MV-4-11 (cell line): Measurements from ENCODE around the gene DUT.

Experiments used
- DNase-seq: peaks from one replicate; lab custom pipeline; 2025; lab: John Stamatoyannopoulos, UW

Gene DUT

DNA sequence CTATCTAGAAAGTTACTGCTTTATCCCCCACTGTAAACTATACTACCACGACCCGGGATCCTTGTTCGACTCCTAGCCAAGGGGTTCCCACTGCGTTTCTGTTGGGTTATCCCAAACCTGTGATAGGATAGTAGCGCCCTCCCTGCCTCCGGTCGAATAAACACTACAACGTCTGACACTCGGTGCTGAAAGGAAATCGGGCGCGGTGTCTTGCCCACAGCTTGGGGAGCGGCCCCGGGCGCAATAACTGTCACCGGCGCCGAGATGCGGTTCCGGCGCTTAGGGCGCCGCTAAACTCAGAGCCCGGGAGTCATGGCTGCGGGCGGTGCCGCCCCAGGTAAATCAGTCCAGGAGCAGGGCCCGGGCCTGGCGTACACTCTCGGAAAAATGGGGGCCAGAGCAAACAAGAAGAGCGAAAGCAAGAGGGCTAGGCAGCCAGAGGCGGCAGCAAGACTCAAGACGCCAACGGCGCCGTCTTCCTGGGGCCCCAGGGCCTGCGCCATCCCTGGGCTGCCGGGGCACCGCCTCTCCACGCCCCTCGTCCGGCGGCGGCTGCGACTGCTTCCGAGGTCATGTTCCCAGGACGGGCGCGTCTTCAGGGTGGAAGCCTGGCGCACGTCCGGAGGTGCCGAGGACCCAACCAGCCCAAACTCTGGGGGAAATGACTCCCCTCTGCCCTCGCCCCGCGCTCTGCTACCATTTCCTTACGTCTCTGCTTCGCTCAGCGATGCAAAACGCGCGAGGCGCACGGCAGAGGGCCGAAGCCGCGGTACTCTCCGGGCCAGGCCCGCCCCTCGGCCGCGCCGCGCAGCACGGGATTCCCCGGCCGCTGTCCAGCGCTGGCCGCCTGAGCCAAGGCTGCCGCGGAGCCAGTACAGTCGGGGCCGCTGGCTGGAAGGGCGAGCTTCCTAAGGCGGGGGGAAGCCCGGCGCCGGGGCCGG is at the start of gene DUT:
TSS of gene DUT (plus strand) at position 575 of the 941 bp plus-strand sequence. CDS start at position 662, 87 bp downstream.
- peak; percentile 61 for DNase-seq

DNA sequence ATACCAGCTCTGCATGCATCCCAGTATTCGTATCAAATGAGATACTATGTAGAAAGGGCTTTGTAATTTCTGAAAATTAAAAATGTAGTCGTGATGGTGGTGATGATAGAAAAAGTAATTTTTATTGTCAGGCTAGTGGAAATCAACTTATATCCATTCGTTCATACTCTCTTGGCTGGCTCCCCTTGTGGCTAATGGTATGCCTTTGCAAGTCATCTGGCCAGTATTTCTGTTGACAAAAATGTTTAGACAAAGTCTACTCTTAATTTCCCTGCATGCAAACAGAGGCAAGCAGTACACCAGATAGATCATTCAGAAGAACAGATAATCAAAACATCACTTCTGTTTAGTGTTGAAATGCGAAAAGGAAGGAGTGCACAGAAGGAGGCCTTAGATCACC is 49.6 kb upstream of the DUT start:
- DNase-seq = no peak

DNA sequence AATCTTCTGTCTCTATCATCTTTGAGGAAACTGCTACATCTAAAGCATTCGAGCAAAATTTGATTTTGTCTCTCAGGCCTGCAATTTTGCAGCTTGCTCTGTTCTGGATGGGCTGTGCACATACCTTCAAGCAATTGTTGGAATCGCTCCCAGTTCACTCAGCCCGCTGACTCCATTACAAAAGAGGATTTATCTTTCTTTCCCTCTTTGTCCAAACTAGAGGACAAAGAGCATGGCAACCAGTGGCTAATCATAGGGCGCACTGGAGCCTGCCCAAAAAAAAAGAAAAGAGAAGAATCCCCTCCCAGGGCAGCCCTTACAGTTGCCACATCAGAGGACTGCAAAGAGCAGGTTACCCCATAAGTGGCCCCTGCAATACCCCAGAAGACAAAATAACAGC is 49.0 kb upstream of the DUT start:
- no peak for DNase-seq

DNA sequence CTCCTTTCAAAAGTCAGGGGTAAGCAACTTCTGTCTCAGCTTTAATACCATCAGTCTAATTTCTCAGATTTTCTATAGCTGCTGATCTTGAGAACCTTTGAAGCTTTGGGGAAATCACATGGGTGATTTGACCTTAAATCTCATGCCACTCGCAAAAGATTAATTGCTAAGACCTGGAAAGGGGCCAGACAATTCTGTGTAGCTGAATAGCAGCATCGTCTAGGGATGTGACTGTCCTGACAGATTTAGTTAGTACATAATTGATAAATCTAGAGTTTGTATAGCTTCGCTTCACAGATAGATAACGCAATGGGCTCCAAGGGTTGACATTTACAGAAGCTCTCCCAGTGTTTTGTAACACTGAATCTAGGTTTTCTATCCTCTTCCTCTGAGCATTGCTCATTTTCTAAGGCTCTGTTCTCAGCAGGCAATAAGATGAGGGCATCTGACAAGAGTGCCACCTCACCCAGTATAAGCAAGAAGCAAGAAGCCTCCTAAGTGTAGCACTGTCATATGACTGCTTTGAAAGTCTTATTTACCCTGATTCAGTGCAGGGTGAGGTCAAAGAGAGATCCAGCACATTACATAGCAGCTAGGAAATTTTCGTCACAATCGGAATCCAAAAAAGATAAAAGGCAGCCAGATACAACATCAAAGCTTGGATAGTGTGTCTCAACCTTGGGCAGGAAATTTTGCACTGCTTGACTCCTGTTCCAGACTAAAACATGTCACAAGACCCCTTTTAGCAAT is 47.7 kb upstream of the DUT start:
- DNase-seq = no peak

DNA sequence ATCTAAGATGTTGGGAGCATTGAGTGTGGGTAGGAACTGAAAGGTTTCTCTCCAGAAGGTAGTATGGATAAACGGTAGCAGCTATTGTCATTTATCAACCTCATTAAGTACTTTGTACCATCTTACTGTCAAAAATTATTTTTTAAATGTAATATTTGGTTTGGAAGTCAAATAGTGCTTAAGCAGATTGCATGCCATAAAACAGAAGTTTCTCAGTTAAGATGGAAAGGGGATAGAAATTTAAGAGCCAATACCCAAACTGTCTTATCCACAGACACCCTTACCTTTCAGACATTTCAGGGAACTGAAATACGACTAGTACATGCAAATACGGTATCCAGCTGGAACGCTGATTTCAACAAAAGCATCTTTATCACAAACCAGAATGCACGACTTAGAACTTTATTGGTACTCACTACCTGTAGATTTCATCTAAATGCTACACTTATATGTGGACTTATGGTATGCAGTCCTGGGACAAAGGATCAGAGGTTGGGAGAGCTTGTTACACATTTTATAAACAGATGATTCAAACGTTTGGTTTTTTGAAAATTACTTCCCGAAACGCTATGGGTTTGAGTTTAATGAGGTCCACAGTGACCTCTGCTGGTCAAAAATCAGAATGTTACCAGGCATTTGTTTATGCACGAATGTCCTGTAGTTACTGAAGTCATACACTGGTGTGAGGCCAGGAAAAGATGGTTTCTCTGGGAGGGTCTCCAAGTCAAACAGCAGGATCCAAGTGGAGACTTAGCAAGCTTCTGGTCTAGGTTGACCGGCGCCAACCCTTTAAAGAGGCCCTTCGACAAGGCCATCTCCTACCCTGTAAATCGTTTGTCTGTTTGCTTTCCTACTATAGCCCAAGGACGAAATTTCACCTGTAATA is 45.7 kb upstream of the DUT start:
- peak; percentile 79 for DNase-seq

DNA sequence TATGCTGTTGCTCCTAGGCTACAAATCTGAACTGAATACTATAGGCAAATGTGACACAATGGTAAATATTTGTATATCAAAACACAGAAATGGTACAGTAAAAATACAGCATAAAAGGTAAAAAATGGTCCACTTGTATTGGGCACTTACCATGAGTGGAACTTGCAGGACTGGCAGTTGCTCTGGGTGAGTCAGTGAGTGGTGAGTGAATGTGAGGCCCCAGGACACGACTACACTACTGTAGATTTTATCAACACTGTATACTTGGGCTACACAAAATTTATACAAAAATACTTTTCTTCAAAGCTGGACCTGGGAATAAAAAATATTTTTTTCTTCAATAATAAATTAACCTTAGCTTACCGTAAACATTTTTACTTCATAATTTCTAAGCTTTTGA is 41.6 kb upstream of the DUT start:
- DNase-seq = no peak

DNA sequence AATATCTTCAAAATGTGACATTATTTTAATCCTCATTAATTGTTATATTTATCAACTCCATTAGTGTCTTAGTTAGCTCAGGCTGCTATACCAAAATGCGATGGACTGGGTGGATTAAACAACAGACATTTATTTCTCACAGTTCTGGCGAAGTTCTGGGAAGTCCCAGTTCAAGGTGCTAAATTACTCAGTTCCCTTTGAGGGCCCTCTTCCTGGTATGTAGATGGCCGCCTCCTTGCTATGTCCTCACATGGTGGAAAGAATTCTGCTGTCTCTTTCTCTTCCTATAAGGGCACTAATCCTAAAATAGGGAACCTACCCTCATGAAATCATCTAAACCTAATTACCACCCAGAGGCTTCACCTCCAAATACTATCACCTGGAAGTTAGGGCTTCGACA is 38.8 kb upstream of the DUT start:
- no peak for DNase-seq

DNA sequence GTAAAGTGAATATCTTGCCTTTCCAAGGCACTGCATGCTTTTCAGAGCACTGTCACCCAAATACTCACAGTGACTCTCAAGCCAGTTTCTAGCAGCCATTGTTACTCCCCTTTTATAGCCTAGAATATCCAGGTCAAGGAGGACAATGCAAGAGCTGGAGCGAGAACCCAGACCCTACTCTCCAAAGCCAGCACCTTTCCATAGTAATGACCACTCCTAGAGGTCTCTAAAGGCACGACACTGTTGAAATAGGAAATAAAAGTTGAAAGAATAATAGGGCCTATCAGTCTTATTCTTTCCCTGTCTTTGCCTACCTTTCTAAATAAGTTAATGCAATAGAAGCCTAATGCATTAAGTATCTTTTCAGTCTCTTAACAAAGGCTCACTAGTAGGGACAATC is 33.6 kb upstream of the DUT start:
- no peak for DNase-seq

DNA sequence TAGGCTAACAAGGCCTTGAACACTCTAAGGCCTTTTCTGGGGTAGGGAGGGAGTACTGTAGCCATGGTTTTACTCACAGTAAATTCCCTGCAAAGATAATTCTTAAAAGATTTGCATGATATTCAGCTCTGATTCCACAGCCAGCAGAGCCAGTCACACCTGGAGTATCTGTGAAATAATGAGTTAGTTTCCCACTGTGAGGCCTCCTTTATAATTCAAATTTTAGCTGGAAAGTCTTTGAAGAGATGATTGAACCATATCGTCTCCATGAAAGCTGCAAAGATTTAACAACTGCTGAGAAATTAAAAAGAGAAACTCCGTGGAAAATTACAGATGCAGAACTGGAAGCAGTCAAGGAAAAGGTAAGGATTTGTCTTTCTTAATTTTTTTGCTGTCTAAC is 32.3 kb upstream of the DUT start:
- DNase-seq = no peak

DNA sequence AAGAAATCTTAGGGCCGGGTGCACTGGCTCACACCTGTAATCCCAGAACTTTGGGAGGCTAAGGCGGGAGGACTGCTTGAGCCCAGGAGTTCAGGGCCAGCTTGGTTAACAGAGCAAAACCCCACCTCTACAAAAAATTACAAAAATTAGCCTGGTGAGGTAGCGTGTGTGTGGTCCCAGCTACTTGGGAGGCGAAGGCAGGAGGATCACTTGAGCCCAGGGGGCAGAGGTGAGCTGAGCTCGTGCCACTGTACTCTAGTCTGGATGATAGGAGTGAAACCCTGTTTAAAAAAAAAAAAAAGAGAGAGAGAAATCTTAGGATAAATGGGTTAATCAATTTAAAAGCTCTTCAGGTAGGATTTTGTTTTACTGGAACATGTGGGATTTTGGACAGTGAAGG is 31.2 kb upstream of the DUT start:
- DNase-seq = no peak

DNA sequence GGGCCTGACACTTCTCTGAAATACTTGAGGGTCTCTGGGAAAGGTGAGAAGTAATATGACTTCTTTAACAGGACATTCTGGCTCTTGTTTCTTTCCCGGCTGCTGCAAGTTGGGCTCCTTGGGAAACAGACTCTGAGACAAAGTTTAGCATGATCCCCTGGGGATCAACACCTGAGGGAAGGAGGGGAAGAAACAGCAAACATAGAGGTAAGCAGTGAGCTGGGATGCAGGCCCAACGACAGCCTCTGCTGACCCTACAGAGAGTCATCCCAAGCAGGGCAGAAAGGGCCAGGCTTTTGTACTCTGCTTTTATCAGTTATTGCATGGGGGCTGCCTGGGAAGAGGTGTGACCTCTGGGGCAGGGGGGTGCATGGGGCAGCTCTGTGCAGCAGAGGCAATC is 26.8 kb upstream of the DUT start:
- no peak for DNase-seq

DNA sequence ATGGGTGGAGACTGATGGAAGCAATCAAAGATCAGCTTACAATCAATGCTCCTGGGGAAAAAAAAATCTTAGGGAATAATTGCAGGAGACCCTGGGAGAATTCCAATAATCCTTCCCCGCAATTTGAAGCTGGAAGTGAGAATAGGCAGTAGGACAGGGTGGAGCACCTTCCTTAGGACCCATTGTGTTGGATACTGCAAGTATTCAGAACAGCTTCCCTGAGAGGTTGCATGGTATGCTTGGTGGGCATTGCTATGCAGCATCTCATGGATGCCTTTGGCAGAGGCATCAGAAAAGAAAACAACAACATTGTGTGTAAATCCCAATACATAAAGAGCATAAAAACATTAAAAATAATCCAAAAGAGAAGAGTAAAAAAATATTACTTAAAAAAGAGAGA is 24.6 kb upstream of the DUT start:
- DNase-seq = no peak

DNA sequence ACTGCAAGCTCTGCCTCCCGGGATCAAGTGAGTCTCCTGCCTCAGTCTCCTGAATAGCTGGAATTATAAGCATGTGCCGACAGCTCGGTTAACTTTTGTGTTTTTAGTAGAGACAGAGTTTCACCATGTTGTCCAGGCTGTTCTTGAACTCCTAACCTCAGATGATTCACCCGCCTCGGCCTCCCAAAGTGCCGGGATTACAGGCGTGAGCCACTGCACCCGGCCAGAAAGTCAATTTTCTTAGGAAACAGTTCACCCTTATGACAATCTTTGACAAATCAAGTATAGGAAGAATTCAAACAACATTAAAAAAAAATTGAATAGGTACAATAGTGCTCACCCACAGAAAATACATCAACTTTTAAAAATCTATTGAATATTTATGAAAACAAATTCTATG is 23.6 kb upstream of the DUT start:
- no peak for DNase-seq

DNA sequence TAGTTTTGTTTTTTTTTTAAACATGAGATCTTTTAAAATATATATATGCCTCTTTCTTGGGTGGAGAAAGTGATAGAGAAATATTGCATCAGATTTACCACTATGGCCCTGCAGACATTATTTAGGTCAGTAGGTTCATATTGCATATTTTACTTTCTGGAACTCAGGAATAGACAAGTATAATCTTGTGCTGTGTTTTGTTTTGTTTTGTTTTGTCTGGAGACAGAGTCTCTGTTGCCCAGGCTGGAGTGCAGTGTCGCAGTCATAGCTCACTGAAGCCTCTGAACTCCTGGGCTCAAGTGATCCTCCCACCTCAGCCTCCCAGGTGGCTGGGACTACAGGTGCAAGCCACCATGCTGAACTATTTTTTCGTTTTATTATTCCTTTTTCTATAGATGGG is 21.5 kb upstream of the DUT start:
- no peak for DNase-seq

DNA sequence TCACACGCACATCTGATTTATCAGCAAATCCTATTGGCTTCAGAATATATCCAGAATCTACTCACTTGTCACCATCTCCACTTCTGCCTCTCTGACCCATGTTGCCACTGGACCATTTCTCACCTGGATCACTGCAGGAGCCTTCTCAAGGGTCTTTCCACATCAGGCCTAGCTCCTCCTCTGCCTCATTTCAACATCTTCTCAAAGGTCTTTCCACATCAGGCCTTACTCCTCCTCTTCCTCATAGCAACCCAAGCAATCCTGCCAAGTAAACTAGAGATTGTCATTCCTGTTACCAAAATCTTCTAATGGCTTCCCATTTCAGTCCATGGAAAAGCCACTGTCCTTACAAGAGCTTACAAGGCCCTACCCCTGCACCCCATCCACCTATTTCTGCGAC is 18.0 kb upstream of the DUT start:
- no peak for DNase-seq

DNA sequence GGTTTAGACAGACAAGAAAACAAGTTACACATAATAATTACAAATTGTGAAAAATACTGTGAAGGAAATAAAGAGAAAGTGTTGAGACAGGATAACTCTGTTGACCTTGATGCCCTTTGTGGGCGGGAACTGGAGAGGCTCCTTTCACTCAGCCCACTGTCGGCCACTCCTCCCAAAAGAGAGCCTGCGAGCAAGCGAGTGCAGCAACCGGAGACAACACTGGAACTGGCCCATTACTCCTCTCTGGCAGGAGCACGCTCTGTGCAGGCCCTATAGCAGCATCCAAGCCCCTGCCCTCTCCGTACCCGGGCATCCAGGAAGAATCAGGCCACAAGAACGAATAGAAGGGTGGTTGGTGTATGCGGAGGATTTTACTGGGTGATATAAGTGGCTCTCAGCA is 16.2 kb upstream of the DUT start:
- no peak for DNase-seq

DNA sequence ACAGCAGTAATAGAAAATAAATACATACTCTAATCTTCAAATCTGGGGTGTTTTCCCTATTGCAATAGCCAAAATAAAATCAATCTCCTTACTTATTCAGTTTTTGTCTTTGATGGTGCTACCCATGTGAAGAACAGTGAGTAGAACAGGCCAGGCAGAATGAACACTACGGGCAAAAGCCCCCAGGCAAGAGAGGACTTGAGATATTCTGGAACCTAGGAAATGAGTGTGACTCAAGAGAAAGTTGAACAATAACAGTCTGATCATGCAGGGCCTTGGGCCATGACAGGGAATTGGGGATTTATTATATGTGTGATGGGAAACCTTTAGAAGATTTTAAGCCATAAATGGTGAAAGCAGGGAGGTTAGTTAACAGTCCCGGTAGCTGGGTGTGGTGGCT is 14.0 kb upstream of the DUT start:
- DNase-seq = no peak

DNA sequence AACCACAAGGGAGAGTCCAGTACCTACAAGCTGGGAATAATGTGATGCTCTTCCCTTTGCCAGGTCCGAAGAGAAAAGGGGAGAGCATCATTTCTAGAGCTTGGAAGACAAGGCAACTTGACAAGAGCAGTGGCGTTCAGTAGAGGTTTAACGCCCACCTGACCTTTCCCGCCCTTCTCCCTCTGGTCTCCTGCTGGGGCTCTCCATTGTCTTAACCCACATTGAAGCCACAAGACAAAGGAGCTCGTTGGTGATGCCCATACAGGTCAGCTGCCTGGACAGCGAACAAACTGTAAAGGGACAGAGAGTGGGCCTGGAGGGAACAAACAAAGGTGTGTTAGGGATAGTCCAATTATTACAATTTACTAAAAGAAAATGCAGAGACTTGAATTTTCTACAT is 13.1 kb upstream of the DUT start:
- DNase-seq = no peak

DNA sequence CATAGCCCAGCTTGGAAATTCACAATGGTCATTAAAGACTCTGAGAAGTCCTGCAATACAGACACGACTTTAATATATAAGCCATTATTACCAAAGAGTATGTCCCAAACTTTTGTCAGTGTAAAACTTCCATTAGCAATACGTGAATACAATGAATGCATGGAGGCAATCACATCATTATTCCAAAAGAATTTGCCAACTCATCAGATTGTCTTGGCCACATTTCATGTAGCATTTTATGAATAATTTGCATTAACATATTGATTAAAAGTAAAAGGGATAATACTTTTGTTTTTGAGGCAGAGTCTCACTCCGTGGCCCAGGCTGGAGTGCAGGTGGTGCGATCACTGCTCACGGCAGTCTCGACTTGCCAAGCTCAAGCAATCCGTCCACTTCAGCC is 7.9 kb upstream of the DUT start:
- no peak for DNase-seq

DNA sequence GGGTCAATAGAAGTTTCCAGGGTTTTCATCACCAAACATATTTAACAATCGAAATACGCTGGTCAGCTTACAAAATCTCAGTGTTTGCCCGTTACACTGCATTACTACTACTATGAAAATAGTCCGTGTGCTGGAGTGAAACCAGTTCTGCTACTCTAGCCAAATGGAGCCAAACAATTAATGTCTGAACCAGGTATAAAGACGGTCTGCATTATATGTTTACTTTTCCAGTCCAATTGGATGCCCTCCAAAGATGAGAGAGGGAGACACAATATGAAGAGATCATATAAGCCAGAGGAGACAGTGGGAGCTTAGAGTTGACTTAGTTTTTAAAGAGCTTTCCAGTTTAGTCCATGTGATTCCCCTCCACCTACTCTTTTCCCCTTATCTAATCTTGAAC is 6.3 kb upstream of the DUT start:
- DNase-seq = no peak

DNA sequence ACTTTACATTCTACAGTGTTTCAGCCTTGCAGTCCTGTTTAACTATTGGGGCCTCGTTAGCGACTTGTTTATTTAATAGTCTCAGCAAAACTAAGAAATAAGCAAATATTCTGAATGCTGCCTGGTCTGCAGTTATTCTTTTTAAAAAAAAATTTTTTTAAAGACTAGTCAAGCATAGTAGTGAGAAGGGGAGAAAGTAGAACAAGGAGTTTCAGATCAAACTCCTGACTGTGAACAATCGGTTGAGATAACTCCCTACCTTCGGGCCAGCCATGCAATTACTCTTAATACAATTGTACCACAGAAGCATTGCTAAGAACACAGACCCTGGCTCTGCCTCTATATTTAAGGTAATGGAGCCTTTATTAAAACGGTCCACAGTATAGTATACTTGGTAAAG is 5.8 kb upstream of the DUT start:
- DNase-seq = no peak

DNA sequence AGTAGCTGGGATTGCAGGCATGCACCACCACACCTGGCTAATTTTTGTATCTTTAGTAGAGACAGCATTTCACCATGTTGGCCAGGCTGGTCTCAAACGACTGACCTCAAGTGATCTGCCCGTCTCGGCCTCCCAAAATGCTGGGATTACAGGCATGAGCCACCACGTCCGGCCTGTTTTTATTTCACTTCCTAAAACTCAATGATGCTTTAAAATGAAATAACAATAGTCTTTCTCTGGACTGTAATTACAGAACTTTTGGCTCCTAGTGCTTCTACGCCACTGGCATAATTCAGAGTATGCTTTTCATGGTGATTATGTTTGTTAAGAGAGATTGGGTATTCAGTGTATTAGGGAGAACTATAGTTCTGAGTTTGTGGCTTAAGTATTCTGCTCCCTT is 5.0 kb upstream of the DUT start:
- DNase-seq = peak; percentile 74
